GM12878 (cell line): Measurements from ENCODE around the gene IL17B. TPM values are rescaled to one million over a fixed set of nuclear protein-coding genes. Genes with fewer than 3 reads are reported as not detected.

Source experiments
- ATAC-seq: fragments of 200-7000 bp; cut with Tn5 transposase; 3 replicates; pipeline ENCODE4 v1.9.1; 2020; ENCODE audit warnings: mild to moderate bottlenecking, moderate library complexity
- BruUV-seq: library from RNA; stranded (reverse); fragments of 400-500 nt; replicated peaks from 2 replicates; lab custom pipeline; 2021; lab: Mats Ljungman, UMichigan
- CTCF ChIA-PET: fragments of 300-600 bp; sonication (Branson Sonifier 250); formaldehyde crosslinking; extraction: SDS; loops from one replicate; lab custom pipeline; 2021; ENCODE audit warnings: inconsistent platforms; lab: Yijun Ruan, JAX
- POLR2A ChIA-PET: fragments of 350-600 bp; formaldehyde crosslinking; extraction: SDS; loops from one replicate; lab custom pipeline; 2021; ENCODE audit warnings: inconsistent platforms; lab: Charles Lee
- RAD21 ChIA-PET: fragments of 300-600 bp; sonication (Branson Sonifier 250); formaldehyde crosslinking; loops from one replicate; lab custom pipeline; 2023; ENCODE audit warnings: antibody characterized with exemption; ENCODE audit not compliant: unreplicated experiment; lab: Charles Lee
- SMC1A ChIA-PET: fragments of 300-600 bp; sonication (Branson Sonifier 250); formaldehyde crosslinking; loops from one replicate; lab custom pipeline; 2023; ENCODE audit not compliant: unreplicated experiment, uncharacterized antibody; lab: Charles Lee
- DNase-seq: peaks from one replicate; pipeline ENCODE4 v3.0.0-alpha.2; 2011; ENCODE audit warnings: low read depth, low spot score
- FAIRE-seq: peaks from 3 replicates; lab custom pipeline; 2011; peaks lifted over from hg19 to GRCh38; lab: Jason Lieb, UNC
- H2AFZ ChIP-seq: 2 replicates; pipeline ENCODE4 v1.6.0; 2011; ENCODE audit warnings: low read depth, low read length, control low read depth; ENCODE audit not compliant: control insufficient read depth
- H3K27ac ChIP-seq: 2 replicates; pipeline ENCODE4 v1.5.1; 2011; ENCODE audit warnings: control low read depth; ENCODE audit not compliant: control insufficient read depth, insufficient read depth
- H3K27me3 ChIP-seq, 2 experiments: replicated peaks in 1 of 2; 2 replicates each; pipeline versions ENCODE4 v1.6.0 to v1.6.1; 2011; ENCODE audit warnings: low read length in 1 of 2; ENCODE audit not compliant: control insufficient read depth in 2 of 2, insufficient read depth in 2 of 2
- H3K36me3 ChIP-seq, 2 experiments: 2 replicates each; pipeline ENCODE4 v1.5.1; 2011; ENCODE audit warnings: low read length in 1 of 2; ENCODE audit not compliant: control insufficient read depth in 2 of 2, insufficient read depth in 2 of 2
- H3K4me1 ChIP-seq: 2 replicates; pipeline ENCODE4 v1.6.1; 2011; ENCODE audit warnings: mild to moderate bottlenecking, low read length, moderate library complexity, mixed read lengths; ENCODE audit not compliant: control insufficient read depth, insufficient read depth
- H3K4me2 ChIP-seq: 2 replicates; pipeline ENCODE4 v1.6.0; 2011; ENCODE audit warnings: control low read depth; ENCODE audit not compliant: control insufficient read depth, insufficient read depth
- H3K4me3 ChIP-seq: fragments of 200-600 bp; sonication (generic); 2 replicates; pipeline ENCODE4 v1.5.1; 2016
- H3K79me2 ChIP-seq: 2 replicates; pipeline ENCODE4 v1.6.0; 2011; ENCODE audit warnings: low read length; ENCODE audit not compliant: control insufficient read depth, insufficient read depth
- H3K9ac ChIP-seq: 2 replicates; pipeline ENCODE4 v1.8.0; 2011; ENCODE audit warnings: low read length, control low read depth, mixed read lengths; ENCODE audit not compliant: control insufficient read depth, insufficient read depth
- H3K9me3 ChIP-seq: replicated peaks from 3 replicates; pipeline ENCODE4 v1.5.1; 2011; ENCODE audit warnings: mild to moderate bottlenecking, low read length; ENCODE audit not compliant: control insufficient read depth, insufficient read depth
- H4K20me1 ChIP-seq: 2 replicates; pipeline ENCODE4 v1.6.0; 2011; ENCODE audit not compliant: control insufficient read depth, insufficient read depth
- CBX5 ChIP-seq: sonication (generic); IDR thresholded peaks from 2 replicates; pipeline ENCODE4 v1.6.1; 2016; ENCODE audit warnings: low read depth, moderate library complexity, mild to moderate bottlenecking, inconsistent platforms
- CUX1 ChIP-seq: IDR thresholded peaks from 2 replicates; pipeline ENCODE4 v1.6.1; 2012; ENCODE audit warnings: improper control_type of control experiment, low read depth, low read length; ENCODE audit not compliant: insufficient replicate concordance
- FOXM1 ChIP-seq: IDR thresholded peaks from 2 replicates; pipeline ENCODE4 v1.6.1; 2012; ENCODE audit warnings: low read depth, mild to moderate bottlenecking, inconsistent platforms, low read length, moderate library complexity
- IRF4 ChIP-seq: IDR thresholded peaks from 2 replicates; pipeline ENCODE4 v1.6.1; 2011; ENCODE audit warnings: low read depth, low read length
- POU2F2 ChIP-seq: IDR thresholded peaks from 3 replicates; pipeline ENCODE4 v1.6.1; 2011; ENCODE audit warnings: low read depth, mild to moderate bottlenecking, low read length, borderline replicate concordance
- SREBF2 ChIP-seq: IDR thresholded peaks from 2 replicates; pipeline ENCODE4 v1.6.1; 2012; ENCODE audit warnings: mild to moderate bottlenecking, low read length
- SRF ChIP-seq, 2 experiments: IDR thresholded peaks; 2 replicates each; pipeline ENCODE4 v1.6.1; 2011; ENCODE audit warnings: low read depth in 2 of 2, low read length in 2 of 2, mild to moderate bottlenecking in 1 of 2, moderate library complexity in 1 of 2
- ZNF274 ChIP-seq: IDR thresholded peaks from one replicate; pipeline ENCODE4 v1.8.0; 2011; ENCODE audit not compliant: insufficient read length, insufficient read depth
- ZSCAN29 ChIP-seq: fragments of 450-650 bp; IDR thresholded peaks from 2 replicates; pipeline ENCODE4 v1.6.1; 2017; ENCODE audit warnings: mild to moderate bottlenecking, moderate library complexity
- WGBS: methylation state at CpG from one replicate; pipeline ENCODE4 v1.1.6; 2016; ENCODE audit warnings: low lambda C conversion rate; ENCODE audit not compliant: insufficient replicate concordance, insufficient coverage; ENCODE audit errors: missing lambda C conversion rate; 5-methylcytosine and 5-hydroxymethylcytosine counted together
- in situ Hi-C: fragments of 300-500 bp; cut with MboI; formaldehyde crosslinking; loops from 9 replicates; pipeline ENCODE4 v1.14.3; 2018; ENCODE audit warnings: mixed read lengths
- intact Hi-C: fragments of 100-400 bp; cut with micrococcal nuclease; formaldehyde crosslinking; loops from one replicate; pipeline ENCODE4 v1.14.2; 2022; ENCODE audit not compliant: unreplicated experiment
- polyA plus RNA-seq, 11 experiments: library from polyadenylated mRNA; depleted of rRNA in 4 of 11; unstranded in 6 of 11; stranded (reverse) in 5 of 11; fragments of >200 nt; fragmentation: Nextera tagmentation in 4 of 11; fragmentation: Illumina TruSeq in 1 of 11; extraction: Ambion mirVana in 4 of 11; extraction: Trizol in 1 of 11; gene quantifications; 1 replicate in 1 of 11; 2 replicates in 10 of 11; pipeline versions ENCODE4 v1.2.1 to v1.2.3, GENCODE V29; 2011 to 2016; ENCODE audit warnings: inconsistent platforms in 2 of 11, missing spikeins in 2 of 11, low read depth in 1 of 11
- total RNA-seq, 4 experiments: library from RNA; depleted of rRNA in 3 of 4; stranded (reverse); fragments of >200 nt in 3 of 4; fragmentation: Illumina TruSeq in 1 of 4; extraction: Trizol in 1 of 4; gene quantifications; 2 replicates each; pipeline versions ENCODE4 v1.2.1 to v1.2.3, GENCODE V29; 2013 to 2021

Gene IL17B
- total and polyA plus RNA-seq, 10 of the 15 experiments (the other 5 are each of a cell fraction or from before 2014, with no cell fraction given): not detected

GRCh38 chr5:149352169-149352568 is 26.9 kb downstream of the IL17B start:
- no TSS peak for BruUV-seq
- ChIA-PET SMC1A (interaction anchor here (1.2 to 1.8 kb wide), 2 partner anchors 10 to 19 kb away, joined by 3 to 4 read pairs; no protein-coding TSS in a partner anchor), CTCF (interaction anchor here (0.6 to 7.5 kb wide), 5 partner anchors 9 to 1143 kb away, joined by 3 to 81 read pairs (median 3); no protein-coding TSS in a partner anchor), POLR2A (no interaction called here), RAD21 (no interaction called here)
- Histone ChIP-seq H3K9me3 (no peaks in the 10 kb centered on the region), H3K4me3 (no peak overlapping the region), H3K79me2 (peaks cover 8% of the 10 kb centered on the region), H3K4me2 (no peak overlapping the region), H3K36me3 (peaks cover 2 to 33% of the 10 kb centered on the region in 2 experiments), H3K27ac (no peak overlapping the region), H3K27me3 (no peaks in the 10 kb centered on the region), H3K4me1 (peaks cover 3% of the 10 kb centered on the region; the same call in 1 of the 2 replicates), H2AFZ (no peak overlapping the region), H3K9ac (no peak overlapping the region), H4K20me1 (no peaks in the 10 kb centered on the region)
- WGBS: 100% methylated on average over 4 of the region's 4 CpGs
- intact Hi-C loops (no loop called here), in situ Hi-C loops (no loop called here)
- no peak for FAIRE-seq
- TF ChIP-seq FOXM1: no peak
- TF ChIP-seq ZSCAN29: no peak
- TF ChIP-seq ZNF274: no peak
- no peak for TF ChIP-seq POU2F2
- TF ChIP-seq SREBF2: no peak
- TF ChIP-seq SRF (IDR thresholded peaks at IDR 0.05; ENCODE audit: low read depth in 2 of 2, low read length in 2 of 2): no peak
- ATAC-seq: no peak
- DNase-seq: no peak

DNA sequence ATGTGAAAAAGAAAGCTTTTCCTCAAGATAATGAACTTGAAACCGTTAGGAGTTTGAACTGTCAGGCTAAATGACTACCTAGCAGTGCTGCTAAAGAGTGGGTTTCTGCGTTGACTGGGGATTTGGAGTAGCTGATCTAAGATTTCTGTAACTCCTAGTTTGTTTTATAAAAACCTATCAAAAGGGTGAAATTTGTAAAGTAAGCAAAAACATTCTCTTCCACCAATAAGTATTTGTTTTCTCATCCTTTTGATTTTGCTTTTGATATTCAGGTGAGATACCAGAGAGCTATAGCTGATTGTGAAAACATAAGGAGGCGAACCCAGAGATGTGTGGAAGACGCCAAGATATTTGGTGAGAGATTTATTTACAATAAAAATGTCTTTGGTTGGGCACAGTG is 29.7 kb downstream of the IL17B start:
- H3K9me3 ChIP-seq: no peaks in the 10 kb centered on the region
- H3K4me2 ChIP-seq: no peak overlapping the region
- ChIA-PET POLR2A (interaction anchor here (0.9 kb wide), 1 partner anchor 8 kb away, joined by 5 read pairs; the partner anchor contains the start of gene PCYOX1L), CTCF (interaction anchor here (1.3 kb wide), 2 partner anchors 8 to 19 kb away, joined by 4 read pairs; partner anchors contain the start of gene PCYOX1L), RAD21 (no interaction called here), SMC1A (interaction anchor here (1.3 kb wide), 1 partner anchor 32 kb away, joined by 3 read pairs; no protein-coding TSS in a partner anchor)
- FAIRE-seq (no peak), ATAC-seq (no peak), DNase-seq (no peak)
- BruUV-seq: no TSS peak
- intact Hi-C loops (loop anchor here (10.0 kb wide), 1 partner anchor 545 kb away; no protein-coding TSS in a partner anchor), in situ Hi-C loops (no loop called here)
- no peak overlapping the region for H3K9ac ChIP-seq
- peaks cover 2 to 33% of the 10 kb centered on the region in 2 experiments for H3K36me3 ChIP-seq
- no peak overlapping the region for H2AFZ ChIP-seq
- no peaks in the 10 kb centered on the region for H4K20me1 ChIP-seq
- no peak overlapping the region for H3K27ac ChIP-seq
- WGBS: 95% methylated on average over 4 of the region's 4 CpGs
- H3K27me3 ChIP-seq: no peaks in the 10 kb centered on the region
- no peaks in the 10 kb centered on the region for H3K4me1 ChIP-seq
- H3K4me3 ChIP-seq: no peak overlapping the region
- H3K79me2 ChIP-seq: peaks cover 23% of the 10 kb centered on the region
- no peak for TF ChIP-seq IRF4
- no peak for TF ChIP-seq CBX5
- TF ChIP-seq FOXM1: no peak
- no peak for TF ChIP-seq CUX1
